ENCODE data around the gene IDUA.

- TF ChIP-seq CTCF (IDR thresholded peaks at IDR 0.05) (no peak), POLR2A (IDR thresholded peaks at IDR 0.05; ENCODE audit: low read depth) (no peak)
These were observed 60.5 kb downstream of the IDUA start for GRCh38 chr4:1047106-1047975.
